Naive thymus-derived CD8-positive, alpha-beta T cell (primary cell): ENCODE results near the gene SSTR4. TPM values are rescaled to one million over a fixed set of nuclear protein-coding genes. Genes with fewer than 3 reads are reported as not detected.

Source experiments
- polyA plus RNA-seq, 3 donors: library from polyadenylated mRNA; unstranded; fragments of 300-500 nt; fragmentation: Illumina TruSeq; gene quantifications; one replicate each; pipeline ENCODE4 v1.2.3, GENCODE V29; 2021
- total RNA-seq, 8 experiments: library from RNA in 2 of 8; stranded (reverse) in 2 of 8; gene quantifications; one replicate each; pipeline ENCODE4 v1.2.3 and lab custom pipeline; 2021 to 2026

The SSTR4 gene
- total and polyA plus RNA-seq, 5 experiments from 2014 or later, result not detected

Other genes starting within 250 kb of the SSTR4 start
- gene THBD, start 14.4 kb downstream of the SSTR4 start, total RNA-seq, result under 1 TPM; 0.13 to 0.27 TPM
- gene THBD, start 14.4 kb downstream of the SSTR4 start, polyA plus RNA-seq, result not detected
- gene CD93, start 51.0 kb downstream of the SSTR4 start, total RNA-seq, result under 1 TPM; 0.10 to 0.11 TPM
- under 1 TPM in 2 of 3 donors, not detected in 1; 0.03 to 0.20 TPM for gene CD93, start 51.0 kb downstream of the SSTR4 start, polyA plus RNA-seq